ENCODE measurements around the gene FAM13B. TPM values are rescaled to one million over a fixed set of nuclear protein-coding genes. Genes with fewer than 3 reads are reported as not detected.

The FAM13B gene
- total and polyA plus RNA-seq, 9 of the 15 experiments (the other 6 are each of a cell fraction or from before 2014, with no cell fraction given): 2.3 to 21.6 (median 14.1) TPM

DNA sequence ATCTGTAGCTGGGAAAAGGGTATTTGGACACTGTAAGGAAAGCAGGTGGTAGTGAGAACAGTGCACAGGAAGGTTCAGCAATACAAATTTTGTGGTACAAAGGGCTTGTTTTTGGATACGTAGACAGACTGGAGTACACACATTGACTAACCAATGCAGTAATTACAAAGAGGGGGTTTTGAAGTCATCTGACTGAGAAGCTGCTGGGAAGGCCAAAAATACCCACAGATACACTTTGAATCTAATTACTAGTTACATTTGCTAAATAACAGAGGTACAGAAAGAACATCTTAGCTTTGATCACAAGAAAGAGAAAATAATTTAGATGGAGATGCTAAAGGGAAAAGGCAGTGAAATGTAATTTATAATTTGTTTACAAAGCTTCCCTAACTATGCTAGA is 97.7 kb downstream of the FAM13B start:
- Histone ChIP-seq H2AFZ (ENCODE audit: low read depth, low read length) (no peak overlapping the region), H3K9me3 (replicated peaks; ENCODE audit: control insufficient read depth, insufficient read depth, low read depth, low read length) (no peaks in the 10 kb centered on the region), H3K36me3 (ENCODE audit: control insufficient read depth, insufficient read depth, low read length) (peaks cover 28% of the 10 kb centered on the region), H3K4me1 (replicated peaks in 1 of 2; ENCODE audit: control insufficient read depth in 2 of 2, insufficient read depth in 2 of 2, low read length in 2 of 2) (no peaks in the 10 kb centered on the region), H3K27me3 (ENCODE audit: control insufficient read depth in 2 of 2, insufficient read depth in 2 of 2, low read length in 2 of 2) (no peaks in the 10 kb centered on the region), H3K9me1 (ENCODE audit: control insufficient read depth, insufficient read depth, low read length) (no peaks in the 10 kb centered on the region), H3K27ac (ENCODE audit: extremely low read depth, low read depth, low read length) (no peak overlapping the region), H3K4me2 (ENCODE audit: insufficient read depth, low read length) (no peak overlapping the region), H3K79me2 (ENCODE audit: control insufficient read depth, insufficient read depth, low read length) (no peaks in the 10 kb centered on the region), H4K20me1 (replicated peaks; ENCODE audit: control insufficient read depth, insufficient read depth, low read length) (no peaks in the 10 kb centered on the region), H3K9ac (ENCODE audit: insufficient read depth in 1 of 2, low read depth in 2 of 2, low read length in 2 of 2) (no peak overlapping the region), H3K4me3 (no peak overlapping the region)
- in situ Hi-C loops (cut with MboI): no loop called here
- FAIRE-seq: no peak
- 94% methylated on average over 1 of the region's 1 CpG for WGBS (ENCODE audit: insufficient coverage, low coverage, missing lambda C conversion rate)
- TF ChIP-seq POLR2AphosphoS2 (IDR thresholded peaks at IDR 0.05; ENCODE audit: low read length): 0 out of 2 replicates have a peak, but pooled peaks have one; percentile 15
- no peak for TF ChIP-seq ZNF175 (CRISPR knock-in tag; IDR thresholded peaks at IDR 0.05; ENCODE audit: low read depth)
- no TSS peak for BruUV-seq (replicated peaks)
- POLR2A ChIA-PET: interaction anchor here (1.4 to 1.8 kb wide), 3 partner anchors 13 to 191 kb away, joined by 3 to 7 read pairs (median 4); no protein-coding TSS in a partner anchor
- intact Hi-C loops (cut with micrococcal nuclease): no loop called here
- CTCF ChIA-PET (ENCODE audit: low intra/inter-chr PET ratio): no interaction called here
- ATAC-seq: no peak
- no peak for DNase-seq (ENCODE audit: extremely low read depth in 1 of 4, low spot score in 3 of 4)

DNA sequence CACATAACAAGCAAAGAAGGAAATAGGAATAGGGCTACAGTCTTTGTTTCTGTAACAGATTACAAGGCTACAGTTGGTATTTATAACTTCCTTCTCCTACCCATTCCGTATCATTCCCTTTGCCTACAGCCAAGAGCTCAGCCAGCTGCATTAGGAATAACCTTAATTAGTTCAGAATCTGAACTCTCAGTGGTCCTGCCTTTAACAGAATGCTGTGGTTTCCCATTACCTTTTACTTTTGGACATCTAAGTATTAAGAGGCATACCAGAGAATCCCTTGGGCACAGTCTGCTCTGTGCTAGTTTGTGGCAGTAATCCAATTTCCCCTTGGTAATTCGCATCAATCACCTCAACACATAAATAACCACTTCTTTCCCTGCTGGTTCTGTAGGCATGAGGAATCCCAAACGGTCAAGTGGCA is 99.4 kb downstream of the FAM13B start:
- TF ChIP-seq POU5F1 (IDR thresholded peaks at IDR 0.05; ENCODE audit: borderline replicate concordance, low read depth, low read length, partially characterized antibody) (no peak), ZFP30 (CRISPR knock-in tag; IDR thresholded peaks at IDR 0.05; ENCODE audit: borderline replicate concordance) (no peak), GABPA (tag; conservative IDR thresholded peaks at IDR 0.05; ENCODE audit: low read depth) (no peak), BRCA1 (IDR thresholded peaks at IDR 0.05) (no peak), BRCA1 (CRISPR knock-in tag; IDR thresholded peaks at IDR 0.05) (no peak)
- Histone ChIP-seq H3K27ac (ENCODE audit: extremely low read depth, low read depth, low read length) (no peak overlapping the region), H3K79me2 (ENCODE audit: control insufficient read depth, insufficient read depth, low read length) (no peaks in the 10 kb centered on the region), H2AFZ (ENCODE audit: low read depth, low read length) (no peak overlapping the region), H3K9ac (ENCODE audit: insufficient read depth in 1 of 2, low read depth in 2 of 2, low read length in 2 of 2) (no peak overlapping the region), H3K4me1 (replicated peaks in 1 of 2; ENCODE audit: control insufficient read depth in 2 of 2, insufficient read depth in 2 of 2, low read length in 2 of 2) (no peaks in the 10 kb centered on the region), H3K9me1 (ENCODE audit: control insufficient read depth, insufficient read depth, low read length) (no peaks in the 10 kb centered on the region), H3K9me3 (replicated peaks; ENCODE audit: control insufficient read depth, insufficient read depth, low read depth, low read length) (no peaks in the 10 kb centered on the region), H3K27me3 (ENCODE audit: control insufficient read depth in 2 of 2, insufficient read depth in 2 of 2, low read length in 2 of 2) (no peaks in the 10 kb centered on the region), H4K20me1 (replicated peaks; ENCODE audit: control insufficient read depth, insufficient read depth, low read length) (no peaks in the 10 kb centered on the region), H3K4me3 (no peak overlapping the region), H3K36me3 (ENCODE audit: control insufficient read depth, insufficient read depth, low read length) (peaks cover 12% of the 10 kb centered on the region), H3K4me2 (ENCODE audit: insufficient read depth, low read length) (no peak overlapping the region)
- in situ Hi-C loops (cut with MboI) (no loop called here), intact Hi-C loops (cut with micrococcal nuclease) (no loop called here)
- FAIRE-seq (peak; percentile 40), DNase-seq (ENCODE audit: extremely low read depth in 1 of 4, low spot score in 3 of 4) (no peak), ATAC-seq (no peak; the same call in 2 of the 3 replicates)
- WGBS (ENCODE audit: insufficient coverage, low coverage, missing lambda C conversion rate): 21% methylated on average over 3 of the region's 3 CpGs
- ChIA-PET CTCF (ENCODE audit: low intra/inter-chr PET ratio) (no interaction called here), POLR2A (interaction anchor here (0.6 to 1.6 kb wide), 4 partner anchors 9 to 17 kb away, joined by 3 to 4 read pairs (median 3); no protein-coding TSS in a partner anchor)
- no TSS peak for BruUV-seq (replicated peaks)
